C4-2B (cell line): ENCODE data around the gene NPHS2.

Experiments used
- ZFX ChIP-seq: fragments of 450-650 bp; IDR thresholded peaks from 2 replicates; pipeline ENCODE4 v1.6.1; 2017
- TF ChIP-seq, protein P1 (sequence below): fragments of 450-650 bp; conservative IDR thresholded peaks from 2 replicates; pipeline ENCODE4 v1.5.1; 2017; ENCODE audit warnings: mild to moderate bottlenecking

DNA sequence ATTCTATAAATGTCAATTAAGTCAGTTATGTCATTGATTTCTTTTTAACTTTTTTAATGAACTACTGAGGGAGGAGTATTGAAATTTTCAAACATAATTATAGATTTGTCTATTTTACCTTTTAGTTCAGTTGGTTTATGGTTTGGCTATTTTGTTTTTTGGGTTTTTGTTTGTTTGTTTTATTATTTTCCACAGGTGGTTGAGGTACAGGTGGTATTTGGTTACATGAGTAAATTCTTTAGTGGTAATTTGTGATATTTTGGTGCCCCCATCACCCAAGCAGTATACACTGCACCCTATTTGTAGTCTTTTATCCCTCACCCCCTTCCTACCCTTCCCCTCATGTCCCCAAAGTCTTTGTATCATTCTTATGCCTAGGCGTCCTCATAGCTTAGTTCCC lies 25.3 kb upstream of the NPHS2 start:
- TF ChIP-seq, protein P1, sequence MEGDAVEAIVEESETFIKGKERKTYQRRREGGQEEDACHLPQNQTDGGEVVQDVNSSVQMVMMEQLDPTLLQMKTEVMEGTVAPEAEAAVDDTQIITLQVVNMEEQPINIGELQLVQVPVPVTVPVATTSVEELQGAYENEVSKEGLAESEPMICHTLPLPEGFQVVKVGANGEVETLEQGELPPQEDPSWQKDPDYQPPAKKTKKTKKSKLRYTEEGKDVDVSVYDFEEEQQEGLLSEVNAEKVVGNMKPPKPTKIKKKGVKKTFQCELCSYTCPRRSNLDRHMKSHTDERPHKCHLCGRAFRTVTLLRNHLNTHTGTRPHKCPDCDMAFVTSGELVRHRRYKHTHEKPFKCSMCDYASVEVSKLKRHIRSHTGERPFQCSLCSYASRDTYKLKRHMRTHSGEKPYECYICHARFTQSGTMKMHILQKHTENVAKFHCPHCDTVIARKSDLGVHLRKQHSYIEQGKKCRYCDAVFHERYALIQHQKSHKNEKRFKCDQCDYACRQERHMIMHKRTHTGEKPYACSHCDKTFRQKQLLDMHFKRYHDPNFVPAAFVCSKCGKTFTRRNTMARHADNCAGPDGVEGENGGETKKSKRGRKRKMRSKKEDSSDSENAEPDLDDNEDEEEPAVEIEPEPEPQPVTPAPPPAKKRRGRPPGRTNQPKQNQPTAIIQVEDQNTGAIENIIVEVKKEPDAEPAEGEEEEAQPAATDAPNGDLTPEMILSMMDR = no peak
- no peak for TF ChIP-seq ZFX
